GM12878 (cell line): ENCODE results near the gene NOB1. TPM values are rescaled to one million over a fixed set of nuclear protein-coding genes. Genes with fewer than 3 reads are reported as not detected.

Experiments
- ATAC-seq: fragments of 200-7000 bp; cut with Tn5 transposase; 3 replicates; pipeline ENCODE4 v1.9.1; 2020; ENCODE audit warnings: mild to moderate bottlenecking, moderate library complexity
- BruUV-seq: library from RNA; stranded (reverse); fragments of 400-500 nt; replicated peaks from 2 replicates; lab custom pipeline; 2021; lab: Mats Ljungman, UMichigan
- CTCF ChIA-PET: fragments of 300-600 bp; sonication (Branson Sonifier 250); formaldehyde crosslinking; extraction: SDS; loops from one replicate; lab custom pipeline; 2021; ENCODE audit warnings: inconsistent platforms; lab: Yijun Ruan, JAX
- POLR2A ChIA-PET: fragments of 350-600 bp; formaldehyde crosslinking; extraction: SDS; loops from one replicate; lab custom pipeline; 2021; ENCODE audit warnings: inconsistent platforms; lab: Charles Lee
- RAD21 ChIA-PET: fragments of 300-600 bp; sonication (Branson Sonifier 250); formaldehyde crosslinking; loops from one replicate; lab custom pipeline; 2023; ENCODE audit warnings: antibody characterized with exemption; ENCODE audit not compliant: unreplicated experiment; lab: Charles Lee
- SMC1A ChIA-PET: fragments of 300-600 bp; sonication (Branson Sonifier 250); formaldehyde crosslinking; loops from one replicate; lab custom pipeline; 2023; ENCODE audit not compliant: unreplicated experiment, uncharacterized antibody; lab: Charles Lee
- DNase-seq: peaks from one replicate; pipeline ENCODE4 v3.0.0-alpha.2; 2011; ENCODE audit warnings: low read depth, low spot score
- FAIRE-seq: peaks from 3 replicates; lab custom pipeline; 2011; peaks lifted over from hg19 to GRCh38; lab: Jason Lieb, UNC
- H2AFZ ChIP-seq: 2 replicates; pipeline ENCODE4 v1.6.0; 2011; ENCODE audit warnings: low read depth, low read length, control low read depth; ENCODE audit not compliant: control insufficient read depth
- H3K27ac ChIP-seq: 2 replicates; pipeline ENCODE4 v1.5.1; 2011; ENCODE audit warnings: control low read depth; ENCODE audit not compliant: control insufficient read depth, insufficient read depth
- H3K27me3 ChIP-seq, 2 experiments: replicated peaks in 1 of 2; 2 replicates each; pipeline versions ENCODE4 v1.6.0 to v1.6.1; 2011; ENCODE audit warnings: low read length in 1 of 2; ENCODE audit not compliant: control insufficient read depth in 2 of 2, insufficient read depth in 2 of 2
- H3K36me3 ChIP-seq, 2 experiments: 2 replicates each; pipeline ENCODE4 v1.5.1; 2011; ENCODE audit warnings: low read length in 1 of 2; ENCODE audit not compliant: control insufficient read depth in 2 of 2, insufficient read depth in 2 of 2
- H3K4me1 ChIP-seq: 2 replicates; pipeline ENCODE4 v1.6.1; 2011; ENCODE audit warnings: mild to moderate bottlenecking, low read length, moderate library complexity, mixed read lengths; ENCODE audit not compliant: control insufficient read depth, insufficient read depth
- H3K4me2 ChIP-seq: 2 replicates; pipeline ENCODE4 v1.6.0; 2011; ENCODE audit warnings: control low read depth; ENCODE audit not compliant: control insufficient read depth, insufficient read depth
- H3K4me3 ChIP-seq: fragments of 200-600 bp; sonication (generic); 2 replicates; pipeline ENCODE4 v1.5.1; 2016
- H3K79me2 ChIP-seq: 2 replicates; pipeline ENCODE4 v1.6.0; 2011; ENCODE audit warnings: low read length; ENCODE audit not compliant: control insufficient read depth, insufficient read depth
- H3K9ac ChIP-seq: 2 replicates; pipeline ENCODE4 v1.8.0; 2011; ENCODE audit warnings: low read length, control low read depth, mixed read lengths; ENCODE audit not compliant: control insufficient read depth, insufficient read depth
- H3K9me3 ChIP-seq: replicated peaks from 3 replicates; pipeline ENCODE4 v1.5.1; 2011; ENCODE audit warnings: mild to moderate bottlenecking, low read length; ENCODE audit not compliant: control insufficient read depth, insufficient read depth
- H4K20me1 ChIP-seq: 2 replicates; pipeline ENCODE4 v1.6.0; 2011; ENCODE audit not compliant: control insufficient read depth, insufficient read depth
- BHLHE40 ChIP-seq, 2 experiments: fragments of 450-650 bp in 1 of 2; IDR thresholded peaks; 2 replicates each; pipeline ENCODE4 v1.6.1; 2011 to 2017; ENCODE audit warnings: low read depth in 2 of 2, borderline replicate concordance in 1 of 2, improper control_type of control experiment in 1 of 2, low read length in 1 of 2, mild to moderate bottlenecking in 1 of 2
- CBX5 ChIP-seq: sonication (generic); IDR thresholded peaks from 2 replicates; pipeline ENCODE4 v1.6.1; 2016; ENCODE audit warnings: low read depth, moderate library complexity, mild to moderate bottlenecking, inconsistent platforms
- GABPA ChIP-seq: IDR thresholded peaks from 2 replicates; pipeline ENCODE4 v1.6.1; 2014; ENCODE audit warnings: antibody characterized with exemption, low read depth, mild to moderate bottlenecking, inconsistent platforms
- IKZF1 ChIP-seq: fragments of 450-650 bp; conservative IDR thresholded peaks from 2 replicates; pipeline ENCODE4 v1.6.1; 2017; ENCODE audit warnings: antibody characterized with exemption, mild to moderate bottlenecking
- IRF4 ChIP-seq: IDR thresholded peaks from 2 replicates; pipeline ENCODE4 v1.6.1; 2011; ENCODE audit warnings: low read depth, low read length
- LARP7 ChIP-seq: fragments of 450-650 bp; IDR thresholded peaks from 2 replicates; pipeline ENCODE4 v1.6.1; 2017; ENCODE audit warnings: mild to moderate bottlenecking
- POLR2AphosphoS2 ChIP-seq: IDR thresholded peaks from 2 replicates; pipeline ENCODE4 v1.6.1; 2011; ENCODE audit warnings: low read depth, mild to moderate bottlenecking, low read length, improper control_type of control experiment, moderate library complexity
- SIX5 ChIP-seq: IDR thresholded peaks from 2 replicates; pipeline ENCODE4 v1.6.1; 2011; ENCODE audit warnings: mild to moderate bottlenecking, low read depth, low read length, moderate library complexity; ENCODE audit not compliant: severe bottlenecking
- ZNF217 ChIP-seq: fragments of 450-650 bp; IDR thresholded peaks from 2 replicates; pipeline ENCODE4 v1.6.1; 2017; ENCODE audit warnings: antibody characterized with exemption, mild to moderate bottlenecking
- WGBS: methylation state at CpG from one replicate; pipeline ENCODE4 v1.1.6; 2016; ENCODE audit warnings: low lambda C conversion rate; ENCODE audit not compliant: insufficient replicate concordance, insufficient coverage; ENCODE audit errors: missing lambda C conversion rate; 5-methylcytosine and 5-hydroxymethylcytosine counted together
- in situ Hi-C: fragments of 300-500 bp; cut with MboI; formaldehyde crosslinking; loops from 9 replicates; pipeline ENCODE4 v1.14.3; 2018; ENCODE audit warnings: mixed read lengths
- intact Hi-C: fragments of 100-400 bp; cut with micrococcal nuclease; formaldehyde crosslinking; loops from one replicate; pipeline ENCODE4 v1.14.2; 2022; ENCODE audit not compliant: unreplicated experiment
- polyA plus RNA-seq, 11 experiments: library from polyadenylated mRNA; depleted of rRNA in 4 of 11; unstranded in 6 of 11; stranded (reverse) in 5 of 11; fragments of >200 nt; fragmentation: Nextera tagmentation in 4 of 11; fragmentation: Illumina TruSeq in 1 of 11; extraction: Ambion mirVana in 4 of 11; extraction: Trizol in 1 of 11; gene quantifications; 1 replicate in 1 of 11; 2 replicates in 10 of 11; pipeline versions ENCODE4 v1.2.1 to v1.2.3, GENCODE V29; 2011 to 2016; ENCODE audit warnings: inconsistent platforms in 2 of 11, missing spikeins in 2 of 11, low read depth in 1 of 11
- total RNA-seq, 4 experiments: library from RNA; depleted of rRNA in 3 of 4; stranded (reverse); fragments of >200 nt in 3 of 4; fragmentation: Illumina TruSeq in 1 of 4; extraction: Trizol in 1 of 4; gene quantifications; 2 replicates each; pipeline versions ENCODE4 v1.2.1 to v1.2.3, GENCODE V29; 2013 to 2021
- TF ChIP-seq, protein P1 (sequence below): IDR thresholded peaks from 2 replicates; pipeline ENCODE4 v1.6.1; 2011; ENCODE audit warnings: borderline replicate concordance, low read depth, mild to moderate bottlenecking, moderate library complexity, mixed read lengths, low read length; ENCODE audit not compliant: insufficient read depth; ENCODE audit errors: extremely low read length
- TF ChIP-seq, protein P2 (sequence below), 3 experiments: IDR thresholded peaks in 2 of 3; conservative IDR thresholded peaks in 1 of 3; 2 replicates each; pipeline ENCODE4 v1.5.1; 2011; ENCODE audit warnings: low read depth in 3 of 3, low read length in 3 of 3, mild to moderate bottlenecking in 3 of 3, control low read depth in 2 of 3, moderate library complexity in 2 of 3, inconsistent platforms in 1 of 3, mixed read lengths in 1 of 3; ENCODE audit not compliant: control insufficient read depth in 2 of 3, insufficient read depth in 1 of 3; ENCODE audit errors: extremely low read depth in 1 of 3
- TF ChIP-seq, protein P3 (sequence below): fragments of 450-650 bp; IDR thresholded peaks from 2 replicates; pipeline ENCODE4 v1.6.1; 2017; ENCODE audit warnings: low read depth, mild to moderate bottlenecking, moderate library complexity

NOB1 gene
- total and polyA plus RNA-seq, 10 of the 15 experiments (the other 5 are each of a cell fraction or from before 2014, with no cell fraction given): 31.1 to 117 (median 78.0) TPM

DNA sequence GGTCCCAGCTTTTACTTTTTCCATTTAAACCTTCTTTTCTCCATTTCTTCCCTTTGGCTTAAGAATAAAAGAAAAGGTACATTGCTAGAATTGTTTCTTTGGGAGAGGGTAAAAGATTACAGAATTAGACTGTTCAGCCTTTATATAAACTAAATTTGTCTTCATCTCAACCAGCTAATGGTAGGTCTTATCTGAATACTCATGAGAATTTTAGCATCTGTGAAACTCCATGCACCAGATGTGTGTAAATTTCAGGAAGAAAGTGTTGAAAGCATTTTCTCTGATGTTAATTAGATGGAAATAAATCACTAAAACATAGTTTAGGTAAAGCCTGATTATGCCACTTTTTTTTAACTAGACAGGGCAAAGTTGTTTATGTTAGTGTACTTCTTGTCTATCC lies 53.3 kb downstream of the NOB1 start:
- no TSS peak for BruUV-seq
- FAIRE-seq (no peak), DNase-seq (no peak), ATAC-seq (no peak)
- Histone ChIP-seq H3K9me3 (no peaks in the 10 kb centered on the region), H2AFZ (no peak overlapping the region), H4K20me1 (no peaks in the 10 kb centered on the region), H3K4me1 (no peaks in the 10 kb centered on the region), H3K27ac (no peak overlapping the region), H3K9ac (no peak overlapping the region), H3K79me2 (no peaks in the 10 kb centered on the region), H3K27me3 (no peaks in the 10 kb centered on the region), H3K4me3 (no peak overlapping the region), H3K4me2 (no peak overlapping the region), H3K36me3 (peaks cover 0 to 29% of the 10 kb centered on the region in 2 experiments; a peak in 2 of 4 replicates)
- intact Hi-C loops: loop anchor here (5.0 kb wide), 1 partner anchor 304 kb away; no protein-coding TSS in a partner anchor
- in situ Hi-C loops: no loop called here
- TF ChIP-seq IKZF1 (no peak), SIX5 (no peak)
- CTCF ChIA-PET: interaction anchor here (0.5 to 1.9 kb wide), 2 partner anchors 23 to 115 kb away, joined by 3 to 5 read pairs; no protein-coding TSS in a partner anchor
- SMC1A ChIA-PET: interaction anchor here (2.3 kb wide), 1 partner anchor 306 kb away, joined by 13 read pairs; no protein-coding TSS in a partner anchor
- POLR2A ChIA-PET: interaction anchor here (0.6 kb wide), 1 partner anchor 65 kb away, joined by 3 read pairs; no protein-coding TSS in a partner anchor
- RAD21 ChIA-PET: interaction anchor here (3.5 kb wide), 1 partner anchor 305 kb away, joined by 12 read pairs; no protein-coding TSS in a partner anchor

DNA sequence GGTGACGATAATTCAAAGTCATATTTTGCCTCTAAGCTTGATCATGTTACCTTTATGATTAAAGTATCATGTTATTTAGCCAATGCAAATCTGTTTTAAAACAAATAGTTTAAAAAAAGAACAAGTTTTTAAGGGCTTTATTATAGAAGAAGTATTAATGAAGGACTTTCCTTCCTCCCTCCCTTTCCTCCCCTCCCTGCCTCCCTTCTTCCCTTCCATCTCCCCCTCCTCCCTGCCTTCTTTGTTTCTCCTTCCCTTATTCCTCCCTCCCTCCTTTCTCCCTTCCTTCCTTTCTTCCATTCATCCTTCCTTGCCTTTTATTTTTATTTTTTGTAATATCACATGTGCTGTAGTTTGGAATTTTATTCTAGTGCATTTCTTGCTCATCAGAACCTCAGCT lies 54.8 kb downstream of the NOB1 start:
- DNase-seq: no peak
- no peak for ATAC-seq
- Histone ChIP-seq H2AFZ (no peak overlapping the region), H3K79me2 (no peaks in the 10 kb centered on the region), H4K20me1 (no peaks in the 10 kb centered on the region), H3K36me3 (peaks cover 0 to 43% of the 10 kb centered on the region in 2 experiments; a peak in 2 of 4 replicates), H3K27me3 (no peaks in the 10 kb centered on the region), H3K27ac (no peak overlapping the region), H3K4me2 (no peak overlapping the region), H3K9ac (no peak overlapping the region), H3K4me3 (no peak overlapping the region), H3K9me3 (no peaks in the 10 kb centered on the region), H3K4me1 (no peaks in the 10 kb centered on the region)
- in situ Hi-C loops (no loop called here), intact Hi-C loops (loop anchor here (5.0 kb wide), 1 partner anchor 303 kb away; no protein-coding TSS in a partner anchor)
- POLR2A ChIA-PET: interaction anchor here (0.5 kb wide), 1 partner anchor 17 kb away, joined by 4 read pairs; no protein-coding TSS in a partner anchor
- WGBS: 100% methylated on average over 1 of the region's 1 CpG
- RAD21 ChIA-PET: interaction anchor here (3.0 kb wide), 1 partner anchor 303 kb away, joined by 11 read pairs; no protein-coding TSS in a partner anchor
- BruUV-seq: no TSS peak
- CTCF ChIA-PET: interaction anchor here (1.1 to 1.6 kb wide), 2 partner anchors 9 to 304 kb away, joined by 3 to 6 read pairs; no protein-coding TSS in a partner anchor
- SMC1A ChIA-PET: no interaction called here
- FAIRE-seq: no peak
- TF ChIP-seq IRF4 (no peak), ZNF217 (no peak), GABPA (no peak), LARP7 (no peak), CBX5 (no peak), POLR2AphosphoS2 (no peak), BHLHE40 (IDR thresholded peaks at IDR 0.05; ENCODE audit: borderline replicate concordance in 1 of 2, low read depth in 2 of 2, low read length in 1 of 2) (no peak)
- TF ChIP-seq, protein P1, sequence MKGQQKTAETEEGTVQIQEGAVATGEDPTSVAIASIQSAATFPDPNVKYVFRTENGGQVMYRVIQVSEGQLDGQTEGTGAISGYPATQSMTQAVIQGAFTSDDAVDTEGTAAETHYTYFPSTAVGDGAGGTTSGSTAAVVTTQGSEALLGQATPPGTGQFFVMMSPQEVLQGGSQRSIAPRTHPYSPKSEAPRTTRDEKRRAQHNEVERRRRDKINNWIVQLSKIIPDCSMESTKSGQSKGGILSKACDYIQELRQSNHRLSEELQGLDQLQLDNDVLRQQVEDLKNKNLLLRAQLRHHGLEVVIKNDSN: no peak
- TF ChIP-seq, protein P2, sequence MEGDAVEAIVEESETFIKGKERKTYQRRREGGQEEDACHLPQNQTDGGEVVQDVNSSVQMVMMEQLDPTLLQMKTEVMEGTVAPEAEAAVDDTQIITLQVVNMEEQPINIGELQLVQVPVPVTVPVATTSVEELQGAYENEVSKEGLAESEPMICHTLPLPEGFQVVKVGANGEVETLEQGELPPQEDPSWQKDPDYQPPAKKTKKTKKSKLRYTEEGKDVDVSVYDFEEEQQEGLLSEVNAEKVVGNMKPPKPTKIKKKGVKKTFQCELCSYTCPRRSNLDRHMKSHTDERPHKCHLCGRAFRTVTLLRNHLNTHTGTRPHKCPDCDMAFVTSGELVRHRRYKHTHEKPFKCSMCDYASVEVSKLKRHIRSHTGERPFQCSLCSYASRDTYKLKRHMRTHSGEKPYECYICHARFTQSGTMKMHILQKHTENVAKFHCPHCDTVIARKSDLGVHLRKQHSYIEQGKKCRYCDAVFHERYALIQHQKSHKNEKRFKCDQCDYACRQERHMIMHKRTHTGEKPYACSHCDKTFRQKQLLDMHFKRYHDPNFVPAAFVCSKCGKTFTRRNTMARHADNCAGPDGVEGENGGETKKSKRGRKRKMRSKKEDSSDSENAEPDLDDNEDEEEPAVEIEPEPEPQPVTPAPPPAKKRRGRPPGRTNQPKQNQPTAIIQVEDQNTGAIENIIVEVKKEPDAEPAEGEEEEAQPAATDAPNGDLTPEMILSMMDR (IDR thresholded peaks at IDR 0.05 in 2 of 3, conservative IDR thresholded peaks at IDR 0.05 in 1 of 3; ENCODE audit: control insufficient read depth in 2 of 3, extremely low read depth in 1 of 3, insufficient read depth in 1 of 3, low read depth in 3 of 3, low read length in 3 of 3): no peak
- TF ChIP-seq, protein P3, sequence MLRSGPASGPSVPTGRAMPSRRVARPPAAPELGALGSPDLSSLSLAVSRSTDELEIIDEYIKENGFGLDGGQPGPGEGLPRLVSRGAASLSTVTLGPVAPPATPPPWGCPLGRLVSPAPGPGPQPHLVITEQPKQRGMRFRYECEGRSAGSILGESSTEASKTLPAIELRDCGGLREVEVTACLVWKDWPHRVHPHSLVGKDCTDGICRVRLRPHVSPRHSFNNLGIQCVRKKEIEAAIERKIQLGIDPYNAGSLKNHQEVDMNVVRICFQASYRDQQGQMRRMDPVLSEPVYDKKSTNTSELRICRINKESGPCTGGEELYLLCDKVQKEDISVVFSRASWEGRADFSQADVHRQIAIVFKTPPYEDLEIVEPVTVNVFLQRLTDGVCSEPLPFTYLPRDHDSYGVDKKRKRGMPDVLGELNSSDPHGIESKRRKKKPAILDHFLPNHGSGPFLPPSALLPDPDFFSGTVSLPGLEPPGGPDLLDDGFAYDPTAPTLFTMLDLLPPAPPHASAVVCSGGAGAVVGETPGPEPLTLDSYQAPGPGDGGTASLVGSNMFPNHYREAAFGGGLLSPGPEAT: no peak
